HCT116 (cell line): ENCODE measurements around the gene TSACC. TPM values are rescaled to one million over a fixed set of nuclear protein-coding genes. Genes with fewer than 3 reads are reported as not detected.

Source experiments
- ATAC-seq: fragments of 200-7000 bp; cut with Tn5 transposase; 2 replicates; pipeline ENCODE4 v1.9.1; 2020; ENCODE audit warnings: mild to moderate bottlenecking, moderate library complexity
- BruUV-seq: library from RNA; stranded (reverse); fragments of 400-500 nt; replicated peaks from 2 replicates; lab custom pipeline; 2021; lab: Mats Ljungman, UMichigan
- CTCF ChIA-PET: fragments of 300-600 bp; sonication (Branson Sonifier 250); formaldehyde crosslinking; loops from one replicate; lab custom pipeline; 2021; ENCODE audit warnings: antibody characterized with exemption; lab: Charles Lee
- POLR2A ChIA-PET: fragments of 300-600, 350-600 bp; sonication (Branson Sonifier 250); formaldehyde crosslinking; loops from one replicate; lab custom pipeline; 2021; ENCODE audit warnings: antibody characterized with exemption; lab: Charles Lee
- RAD21 ChIA-PET, 2 experiments: fragments of 300-600 bp; sonication (Branson Sonifier 250); formaldehyde crosslinking; loops; one replicate each; lab custom pipeline; 2023; ENCODE audit warnings: low total read pairs in 2 of 2; ENCODE audit not compliant: uncharacterized antibody in 2 of 2, unreplicated experiment in 2 of 2, low non-redundant PET in 1 of 2; lab: Charles Lee
- DNase-seq: peaks from one replicate; pipeline ENCODE4 v3.0.0-alpha.2; 2010; ENCODE audit warnings: low read depth, low spot score
- H2AFZ ChIP-seq: fragments of 200-600 bp; shearing (Covaris generic), sonication (generic); 2 replicates; pipeline ENCODE4 v1.6.1; 2017; ENCODE audit warnings: low read depth, mixed run types, mixed read lengths, antibody characterized with exemption, low read length; ENCODE audit not compliant: poor library complexity, severe bottlenecking
- H3K27ac ChIP-seq: 2 replicates; pipeline ENCODE4 v1.5.1; 2012; ENCODE audit warnings: low read depth, low read length
- H3K27me3 ChIP-seq: fragments of 200-600 bp; sonication (generic); 2 replicates; pipeline ENCODE4 v1.6.1; 2016; ENCODE audit warnings: mixed run types, low read length, mixed read lengths; ENCODE audit not compliant: insufficient read depth
- H3K36me3 ChIP-seq, 2 experiments: fragments of 200-500 bp in 1 of 2; fragments of 200-600 bp in 1 of 2; sonication (Bioruptor generic) in 1 of 2; sonication (generic) in 1 of 2; 2 replicates each; pipeline versions ENCODE4 v1.5.1 to v1.6.1; 2014 to 2016; ENCODE audit warnings: low read length in 2 of 2, inconsistent platforms in 1 of 2, mixed read lengths in 1 of 2, mixed run types in 1 of 2; ENCODE audit not compliant: insufficient read depth in 2 of 2, control insufficient read depth in 1 of 2
- H3K4me1 ChIP-seq, 2 experiments: fragments of 200-600 bp in 1 of 2; sonication (generic) in 1 of 2; 2 replicates each; pipeline versions ENCODE4 v1.5.1 to v1.6.1; 2012 to 2017; ENCODE audit warnings: low read length in 2 of 2, inconsistent platforms in 1 of 2, mild to moderate bottlenecking in 1 of 2, mixed read lengths in 1 of 2, mixed run types in 1 of 2, moderate library complexity in 1 of 2; ENCODE audit not compliant: insufficient read depth in 2 of 2, control insufficient read depth in 1 of 2
- H3K4me2 ChIP-seq: fragments of 200-600 bp; sonication (generic); 2 replicates; pipeline ENCODE4 v1.6.1; 2017; ENCODE audit warnings: mixed run types, low read length, mixed read lengths
- H3K4me3 ChIP-seq, 2 experiments: fragments of 200-600 bp in 1 of 2; sonication (generic) in 1 of 2; replicated peaks in 1 of 2; 2 replicates each; pipeline ENCODE4 v1.5.1; 2011 to 2016; ENCODE audit warnings: low read length in 2 of 2, control low read depth in 1 of 2, low read depth in 1 of 2, mild to moderate bottlenecking in 1 of 2, mixed read lengths in 1 of 2, mixed run types in 1 of 2
- H3K79me2 ChIP-seq: fragments of 200-600 bp; sonication (generic); 2 replicates; pipeline ENCODE4 v1.6.1; 2017; ENCODE audit warnings: mild to moderate bottlenecking, mixed run types, low read length, moderate library complexity, mixed read lengths; ENCODE audit not compliant: insufficient read depth
- H3K9ac ChIP-seq: fragments of 200-600 bp; sonication (generic); 2 replicates; pipeline ENCODE4 v1.6.1; 2016; ENCODE audit warnings: low read length, mixed read lengths
- H3K9me2 ChIP-seq: fragments of 200-600 bp; sonication (generic), shearing (Covaris generic); 2 replicates; pipeline ENCODE4 v1.6.1; 2017; ENCODE audit warnings: mixed run types, mild to moderate bottlenecking, moderate library complexity; ENCODE audit not compliant: insufficient read depth
- H3K9me3 ChIP-seq, 2 experiments: fragments of 200-500 bp in 1 of 2; fragments of 200-600 bp in 1 of 2; sonication (Bioruptor generic) in 1 of 2; sonication (generic) in 1 of 2; 2 replicates each; pipeline ENCODE4 v1.6.1; 2014 to 2017; ENCODE audit warnings: low read length in 2 of 2, mixed read lengths in 2 of 2, inconsistent platforms in 1 of 2, low read depth in 1 of 2, mild to moderate bottlenecking in 1 of 2, mixed run types in 1 of 2, moderate library complexity in 1 of 2; ENCODE audit not compliant: control insufficient read depth in 1 of 2, insufficient read depth in 1 of 2
- H4K20me1 ChIP-seq: fragments of 200-600 bp; sonication (generic), shearing (Covaris generic); 2 replicates; pipeline ENCODE4 v1.6.1; 2017; ENCODE audit warnings: mixed run types, mild to moderate bottlenecking, moderate library complexity; ENCODE audit not compliant: insufficient read depth
- FOSL1 ChIP-seq: IDR thresholded peaks from 2 replicates; pipeline ENCODE4 v1.6.1; 2012; ENCODE audit warnings: low read depth
- POLR2A ChIP-seq: IDR thresholded peaks from 2 replicates; pipeline ENCODE4 v1.7.0; 2011; ENCODE audit warnings: borderline replicate concordance; ENCODE audit not compliant: insufficient read depth, insufficient read length; ENCODE audit errors: extremely low read depth
- POLR2AphosphoS5 ChIP-seq: IDR thresholded peaks from 2 replicates; pipeline ENCODE4 v1.6.1; 2011; ENCODE audit warnings: mild to moderate bottlenecking, low read depth, low read length, moderate library complexity
- SP1 ChIP-seq: IDR thresholded peaks from 2 replicates; pipeline ENCODE4 v1.6.1; 2012; ENCODE audit warnings: low read depth
- intact Hi-C: fragments of 100-400 bp; cut with micrococcal nuclease; formaldehyde crosslinking; loops from 2 replicates; pipeline ENCODE4 v1.10.0; 2022
- total RNA-seq: library from RNA; stranded (reverse); gene quantifications from one replicate; pipeline ENCODE4 v1.2.1, GENCODE V29; 2021; ENCODE audit not compliant: unreplicated experiment
- TF ChIP-seq, protein P1 (sequence below): IDR thresholded peaks from 2 replicates; pipeline ENCODE4 v1.6.1; 2012; ENCODE audit warnings: low read depth

The TSACC gene
- total RNA-seq, 1 experiment from 2014 or later, result 1.0 TPM

DNA sequence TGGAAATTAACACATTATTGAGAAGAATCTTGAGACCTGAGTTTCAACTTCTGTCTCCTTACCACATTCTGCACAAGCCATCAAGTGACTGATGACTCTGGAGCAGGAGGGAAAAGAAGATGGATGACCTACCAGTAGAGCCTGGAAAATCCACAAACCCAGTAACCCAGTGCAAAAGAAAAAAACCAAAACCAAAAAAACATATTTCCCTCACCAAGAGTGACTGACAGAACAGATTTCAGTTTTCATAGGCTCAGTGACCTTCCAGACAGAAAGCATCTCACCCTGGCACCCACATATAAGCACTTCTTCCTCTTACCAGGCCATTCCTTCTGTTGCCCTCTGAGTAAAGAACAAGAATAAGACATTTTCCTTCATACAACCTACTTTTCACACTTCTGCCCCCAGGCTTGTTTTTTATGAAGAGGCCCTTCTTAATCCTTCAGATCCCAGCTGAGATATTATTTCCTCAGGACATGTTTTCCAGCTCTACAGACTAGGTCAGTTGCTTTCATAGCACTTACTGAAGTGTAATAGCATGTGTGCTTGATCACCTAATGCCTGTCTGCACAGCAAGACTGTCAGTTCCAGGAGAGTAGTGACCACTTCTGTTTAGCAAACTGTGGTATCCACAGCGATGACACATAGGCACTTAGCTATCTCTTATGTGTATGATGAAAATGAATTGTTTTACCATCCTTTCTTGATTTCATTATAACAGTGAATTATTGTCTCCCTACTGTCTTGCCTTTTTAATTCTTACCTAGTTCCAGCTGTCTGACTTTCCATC is 4.0 kb downstream of the TSACC start:
- no peaks in the 10 kb centered on the region for H3K9me2 ChIP-seq
- H3K79me2 ChIP-seq, result peaks cover 8% of the 10 kb centered on the region
- DNase-seq, result no peak
- no peaks in the 10 kb centered on the region for H4K20me1 ChIP-seq
- H3K36me3 ChIP-seq, result no peaks in the 10 kb centered on the region
- intact Hi-C loops, result no loop called here
- no peak overlapping the region for H3K4me3 ChIP-seq
- ATAC-seq, result no peak
- CTCF ChIA-PET, result no interaction called here
- POLR2A ChIA-PET, result no interaction called here
- no peaks in the 10 kb centered on the region for H3K9me3 ChIP-seq
- no peak overlapping the region for H3K27ac ChIP-seq
- BruUV-seq, result no TSS peak
- RAD21 ChIA-PET, result no interaction called here
- no peak overlapping the region for H3K9ac ChIP-seq
- no peak overlapping the region for H3K4me2 ChIP-seq
- no peak overlapping the region for H2AFZ ChIP-seq
- TF ChIP-seq, protein P1, sequence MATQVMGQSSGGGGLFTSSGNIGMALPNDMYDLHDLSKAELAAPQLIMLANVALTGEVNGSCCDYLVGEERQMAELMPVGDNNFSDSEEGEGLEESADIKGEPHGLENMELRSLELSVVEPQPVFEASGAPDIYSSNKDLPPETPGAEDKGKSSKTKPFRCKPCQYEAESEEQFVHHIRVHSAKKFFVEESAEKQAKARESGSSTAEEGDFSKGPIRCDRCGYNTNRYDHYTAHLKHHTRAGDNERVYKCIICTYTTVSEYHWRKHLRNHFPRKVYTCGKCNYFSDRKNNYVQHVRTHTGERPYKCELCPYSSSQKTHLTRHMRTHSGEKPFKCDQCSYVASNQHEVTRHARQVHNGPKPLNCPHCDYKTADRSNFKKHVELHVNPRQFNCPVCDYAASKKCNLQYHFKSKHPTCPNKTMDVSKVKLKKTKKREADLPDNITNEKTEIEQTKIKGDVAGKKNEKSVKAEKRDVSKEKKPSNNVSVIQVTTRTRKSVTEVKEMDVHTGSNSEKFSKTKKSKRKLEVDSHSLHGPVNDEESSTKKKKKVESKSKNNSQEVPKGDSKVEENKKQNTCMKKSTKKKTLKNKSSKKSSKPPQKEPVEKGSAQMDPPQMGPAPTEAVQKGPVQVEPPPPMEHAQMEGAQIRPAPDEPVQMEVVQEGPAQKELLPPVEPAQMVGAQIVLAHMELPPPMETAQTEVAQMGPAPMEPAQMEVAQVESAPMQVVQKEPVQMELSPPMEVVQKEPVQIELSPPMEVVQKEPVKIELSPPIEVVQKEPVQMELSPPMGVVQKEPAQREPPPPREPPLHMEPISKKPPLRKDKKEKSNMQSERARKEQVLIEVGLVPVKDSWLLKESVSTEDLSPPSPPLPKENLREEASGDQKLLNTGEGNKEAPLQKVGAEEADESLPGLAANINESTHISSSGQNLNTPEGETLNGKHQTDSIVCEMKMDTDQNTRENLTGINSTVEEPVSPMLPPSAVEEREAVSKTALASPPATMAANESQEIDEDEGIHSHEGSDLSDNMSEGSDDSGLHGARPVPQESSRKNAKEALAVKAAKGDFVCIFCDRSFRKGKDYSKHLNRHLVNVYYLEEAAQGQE, result no peak
- TF ChIP-seq SP1 (no peak), FOSL1 (no peak), POLR2AphosphoS5 (no peak), POLR2A (no peak)
- peaks cover 0 to 9% of the 10 kb centered on the region in 2 experiments; a peak in 2 of 4 replicates for H3K4me1 ChIP-seq
- 0 out of 2 replicates have a peak, but pooled peaks cover 2% of the 10 kb centered on the region for H3K27me3 ChIP-seq
